ENCODE measurements around the gene IGFL1. TPM values are rescaled to one million over a fixed set of nuclear protein-coding genes. Genes with fewer than 3 reads are reported as not detected.

IGFL1 gene
- total and polyA plus RNA-seq, 2 of the 4 experiments (the other 2 are of a cell fraction) = not detected

- TF ChIP-seq RFX5 (IDR thresholded peaks at IDR 0.05; ENCODE audit: low read depth, low read length) = no peak
These were observed 27.9 kb upstream of the IGFL1 start (continued) for GRCh38 chr19:46201454-46202310.

GRCh38 chr19:46202426-46202825, 27.1 kb upstream of the IGFL1 start:
- no peak overlapping the region for H3K23ac ChIP-seq (ENCODE audit: low read depth, low read length)
- no peak overlapping the region for H4K5ac ChIP-seq (ENCODE audit: low read depth, low read length)
- H3K18ac ChIP-seq (ENCODE audit: low read depth, low read length) = no peak overlapping the region
- no peak overlapping the region for H3K4ac ChIP-seq (ENCODE audit: low read depth, low read length)
- intact Hi-C loops (cut with micrococcal nuclease) (no loop called here), in situ Hi-C loops (cut with MboI; ENCODE audit: low sequenced_read_pairs) (no loop called here), dilution Hi-C loops (cut with HindIII; ENCODE audit: low sequenced_read_pairs, unreplicated experiment) (no loop called here)
- no peaks in the 10 kb centered on the region for H3K9me1 ChIP-seq (ENCODE audit: insufficient read depth, low read length)
- no peak overlapping the region for H2BK120ac ChIP-seq (ENCODE audit: low read depth, low read length)
- 0 out of 2 replicates have a peak, but pooled peaks cover 2% of the 10 kb centered on the region for H4K20me1 ChIP-seq (ENCODE audit: insufficient read depth, low read length)
- POLR2A ChIA-PET (ENCODE audit: unreplicated experiment) = no interaction called here
- H2AFZ ChIP-seq (replicated peaks; ENCODE audit: low read length, poor library complexity) = no peak overlapping the region
- H3K27me3 ChIP-seq (ENCODE audit: control insufficient read depth, insufficient read depth, low read length) = peaks cover 42% of the 10 kb centered on the region
- no peaks in the 10 kb centered on the region for H3K4me1 ChIP-seq (ENCODE audit: control insufficient read depth, insufficient read depth, low read length)
- DNase-seq = no peak
- no peak overlapping the region for H2BK15ac ChIP-seq (ENCODE audit: low read depth, low read length)
- no peak overlapping the region for H4K8ac ChIP-seq (ENCODE audit: low read depth in 2 of 2, low read length in 2 of 2)
- H3K56ac ChIP-seq (ENCODE audit: extremely low read depth, insufficient read depth, low read length) = no peak overlapping the region
- H3K4me3 ChIP-seq (ENCODE audit: insufficient read depth, low read depth, low read length) = no peak overlapping the region
- H3K4me2 ChIP-seq (ENCODE audit: low read depth, low read length) = no peak overlapping the region
- H3K9ac ChIP-seq (ENCODE audit: low read depth, low read length) = no peak overlapping the region
- TF ChIP-seq CEBPB (IDR thresholded peaks at IDR 0.05; ENCODE audit: low read depth, low read length) (no peak), SMC3 (IDR thresholded peaks at IDR 0.05; ENCODE audit: low read depth, low read length) (no peak), MAFK (IDR thresholded peaks at IDR 0.05; ENCODE audit: low read depth, low read length) (no peak), CHD1 (IDR thresholded peaks at IDR 0.05; ENCODE audit: low read depth, low read length) (no peak), RAD21 (IDR thresholded peaks at IDR 0.05; ENCODE audit: low read length) (no peak), RFX5 (IDR thresholded peaks at IDR 0.05; ENCODE audit: low read depth, low read length) (no peak), MAZ (IDR thresholded peaks at IDR 0.05; ENCODE audit: borderline replicate concordance, low read depth, low read length) (no peak), BHLHE40 (IDR thresholded peaks at IDR 0.05; ENCODE audit: low read depth, low read length) (no peak), MXI1 (IDR thresholded peaks at IDR 0.05; ENCODE audit: borderline replicate concordance, low read depth, low read length) (no peak), FOS (IDR thresholded peaks at IDR 0.05; ENCODE audit: low read depth, low read length) (no peak)
- H3K9me3 ChIP-seq (ENCODE audit: control insufficient read depth, insufficient read depth, low read length) = 0 out of 2 replicates have a peak, but pooled peaks cover 2% of the 10 kb centered on the region
- CTCF ChIA-PET = no interaction called here
- no peaks in the 10 kb centered on the region for H3K36me3 ChIP-seq (ENCODE audit: control insufficient read depth, insufficient read depth, low read length)
- no peak overlapping the region for H2BK5ac ChIP-seq (ENCODE audit: low read depth, low read length, poor library complexity, severe bottlenecking)
- BruUV-seq (replicated peaks) = no TSS peak
- H2AK9ac ChIP-seq (replicated peaks; ENCODE audit: low read depth, low read length, poor library complexity) = no peak overlapping the region
- no peak overlapping the region for H3K14ac ChIP-seq (replicated peaks; ENCODE audit: low read depth, low read length)
- ATAC-seq (ENCODE audit: low read depth) = no peak
- WGBS, 2 experiments (ENCODE audit: extremely low coverage in 2 of 2, insufficient read length in 1 of 2) = 50% methylated on average over 2 of the region's 4 CpGs; no CpG with 5 or more reads in 1 of the 2 experiments
- no peak overlapping the region for H3K27ac ChIP-seq (ENCODE audit: insufficient read depth, low read length)
- no peak overlapping the region for H4K91ac ChIP-seq (ENCODE audit: insufficient read depth, low read depth, low read length)
- no peak overlapping the region for H2AK5ac ChIP-seq (ENCODE audit: low read depth, low read length)
- H2BK20ac ChIP-seq (ENCODE audit: low read depth, low read length) = no peak overlapping the region
- H3K79me1 ChIP-seq (ENCODE audit: low read depth in 1 of 2, low read length in 2 of 2) = no peaks in the 10 kb centered on the region
